Pancreas (tissue), 10 donors: ENCODE data around the gene TAS2R41. TPM values are rescaled to one million over a fixed set of nuclear protein-coding genes. Genes with fewer than 3 reads are reported as not detected.
"Not testable (repeated sequence)": the region's sequence is repeated elsewhere in the genome, so short reads cannot be mapped to it uniquely, and the experiment has no call there.

ENCODE experiments used
- ATAC-seq, 4 donors: fragments of 200-7000 bp; cut with Tn5 transposase; one replicate each; pipeline versions ENCODE4 v1.8.0 to v1.9.1; 2020; ENCODE audit warnings: mild to moderate bottlenecking in 4 of 4, moderate library complexity in 4 of 4
- DNase-seq, 6 donors: peaks; one replicate each; pipeline ENCODE4 v3.0.0-alpha.2; 2020
- FAIRE-seq: peaks from 2 replicates; lab custom pipeline; 2012; peaks lifted over from hg19 to GRCh38; lab: Jason Lieb, UNC
- H3K27ac ChIP-seq, 4 donors: fragments of 200-600 bp; sonication (generic); 1 replicate in 3 of 4; 2 replicates in 1 of 4; pipeline versions ENCODE4 v1.5.0 to v1.8.0; 2020
- H3K27me3 ChIP-seq, 4 donors: fragments of 200-600 bp; one replicate each; pipeline ENCODE4 v1.8.0; 2021
- H3K36me3 ChIP-seq, 3 donors: fragments of 200-600 bp; sonication (generic) in 1 of 3; one replicate each; pipeline versions ENCODE4 v1.5.0 to v1.8.0; 2020 to 2021
- H3K4me1 ChIP-seq, 3 donors: fragments of 200-600 bp; one replicate each; pipeline ENCODE4 v1.8.0; 2021
- H3K4me3 ChIP-seq, 4 donors: fragments of 200-600 bp; sonication (generic) in 2 of 4; one replicate each; pipeline versions ENCODE4 v1.5.0 to v1.8.0; 2020 to 2021
- H3K9me3 ChIP-seq, 4 donors: fragments of 200-600 bp; one replicate each; pipeline ENCODE4 v1.8.0; 2021
- CTCF ChIP-seq, 4 donors: fragments of 200-600 bp; sonication (generic) in 3 of 4; IDR thresholded peaks; one replicate each; pipeline versions ENCODE4 v1.5.0 to v1.8.0; 2021; ENCODE audit warnings: antibody characterized with exemption in 4 of 4
- WGBS, 2 donors: extraction: QIAGEN DNeasy Blood & Tissue Kit; methylation state at CpG; one replicate each; pipeline ENCODE4 v1.1.7; 2013; 5-methylcytosine and 5-hydroxymethylcytosine counted together
- intact Hi-C, 3 donors: fragments of 100-400 bp; cut with DNase I; formaldehyde crosslinking; loops; one replicate each; pipeline versions ENCODE4 v1.11.1 to v1.14.2; 2022
- polyA plus RNA-seq, 2 donors: library from polyadenylated mRNA; stranded (reverse); fragments of 200-250 nt; gene quantifications; one replicate each; pipeline ENCODE4 v1.2.3, GENCODE V29; 2013
- total RNA-seq, 6 donors: library from RNA; stranded (reverse); fragmentation: NEBNext Ultra II Directional in 4 of 6; extraction: Animal tissue kit (Norgen Biotek cat#: 25700) in 4 of 6; gene quantifications; one replicate each; pipeline versions ENCODE4 v1.2.1 to v1.2.4, GENCODE V29; 2021 to 2023
- donor health status: healthy with polysubstance abuse.
- donor health status: DM: no; HTN: no; CAD: no; lungs with moderate emphysema.
- donor health status: DM: no; HTN: no; CAD: no.
- donor health status: control.
- donor health status: control.
- donor health status: Bipolar disorder and iron deficiency.
- donor health status: DM: yes; HTN: yes; CAD: no.
- donor health status: DM: no; HTN: no; CAD: no.
- donor health status: DM: no; HTN: no; CAD: no.
- donor health status: DM: yes; HTN: yes; CAD: no.

TAS2R41 gene
- total and polyA plus RNA-seq, 8 donors = 0.16 TPM; not detected in 7

- WGBS, 2 donors = 45 to 49% methylated on average over 4 of the region's 4 CpGs
- FAIRE-seq (no peak), DNase-seq (no peak), ATAC-seq (no peak)
- no peaks in the 10 kb centered on the region for H3K4me1 ChIP-seq
- no peaks in the 10 kb centered on the region for H3K27me3 ChIP-seq
- H3K36me3 ChIP-seq = no peaks in the 10 kb centered on the region
- no peak overlapping the region for H3K4me3 ChIP-seq
- TF ChIP-seq CTCF (IDR thresholded peaks at IDR 0.05) = no peak
- H3K27ac ChIP-seq = no peak overlapping the region
- no peaks in the 10 kb centered on the region for H3K9me3 ChIP-seq
- intact Hi-C loops = no loop called here
Observed at GRCh38 chr7:143518521-143518920, 40.8 kb downstream of the TAS2R41 start.

- FAIRE-seq = no peak
- no peaks in the 10 kb centered on the region for H3K36me3 ChIP-seq
- 72 to 82% methylated on average over 11 of the region's 11 CpGs for WGBS, 2 donors
- H3K27me3 ChIP-seq = no peaks in the 10 kb centered on the region
- no peak for ATAC-seq
- intact Hi-C loops = no loop called here
- no peak for DNase-seq
- H3K27ac ChIP-seq = no peak overlapping the region
- no peak overlapping the region for H3K4me3 ChIP-seq
- H3K9me3 ChIP-seq = no peaks in the 10 kb centered on the region
- no peaks in the 10 kb centered on the region for H3K4me1 ChIP-seq
- TF ChIP-seq CTCF (IDR thresholded peaks at IDR 0.05) = no peak
Observed at GRCh38 chr7:143518941-143519340, 41.3 kb downstream of the TAS2R41 start.

GRCh38 chr7:143519411-143520131 lies 41.9 kb downstream of the TAS2R41 start:
- Histone ChIP-seq H3K36me3 (no peaks in the 10 kb centered on the region), H3K27me3 (no peaks in the 10 kb centered on the region), H3K27ac (no peak overlapping the region), H3K4me3 (no peak overlapping the region), H3K9me3 (no peaks in the 10 kb centered on the region), H3K4me1 (no peaks in the 10 kb centered on the region)
- no peak for DNase-seq
- TF ChIP-seq CTCF (IDR thresholded peaks at IDR 0.05) = no peak
- WGBS, 2 donors = 62 to 64% methylated on average over 7 of the region's 7 CpGs
- intact Hi-C loops = no loop called here
- ATAC-seq = peak in 1 of 4 donors; percentile 60
- no peak for FAIRE-seq

GRCh38 chr7:143522309-143522916 lies 44.7 kb downstream of the TAS2R41 start:
- H3K27me3 ChIP-seq, intact Hi-C loops, H3K27ac ChIP-seq, H3K4me1 ChIP-seq, H3K36me3 ChIP-seq, DNase-seq, H3K9me3 ChIP-seq, H3K4me3 ChIP-seq: not testable (repeated sequence)
- WGBS, 2 donors = no CpG with 5 or more reads among the region's 9 CpGs
- ATAC-seq (peak in 2 of 4 donors; percentile 14 to 43), FAIRE-seq (peak; percentile 96)

Other genes starting within 250 kb of the TAS2R41 start
- gene GSTK1, start 214.4 kb upstream of the TAS2R41 start, total RNA-seq = 10 to 100 TPM; 47.7 to 89.6 (median 62.4) TPM
- 100 to 1,000 TPM in 1 of 2 donors, 10 to 100 TPM in 1; 92.2 to 164 TPM for gene GSTK1, start 214.4 kb upstream of the TAS2R41 start, polyA plus RNA-seq
- gene TMEM139, start 192.9 kb upstream of the TAS2R41 start, total RNA-seq = 10 to 100 TPM in 1 of 6 donors, 1 to 10 TPM in 5; 4.2 to 17.3 (median 6.2) TPM
- 10 to 100 TPM; 13.7 to 14.4 TPM for gene TMEM139, start 192.9 kb upstream of the TAS2R41 start, polyA plus RNA-seq
- gene CASP2, start 189.5 kb upstream of the TAS2R41 start, total RNA-seq = 10 to 100 TPM in 3 of 6 donors, 1 to 10 TPM in 3; 7.6 to 19.7 (median 10.6) TPM
- gene CASP2, start 189.5 kb upstream of the TAS2R41 start, polyA plus RNA-seq = 1 to 10 TPM; 4.2 to 6.2 TPM
- gene CLCN1, start 161.8 kb upstream of the TAS2R41 start, total RNA-seq = under 1 TPM in 1 of 6 donors, not detected in 5; 0.06 TPM
- gene CLCN1, start 161.8 kb upstream of the TAS2R41 start, polyA plus RNA-seq = under 1 TPM in 1 of 2 donors, not detected in 1; 0.05 TPM
- gene FAM131B, start 115.2 kb upstream of the TAS2R41 start, total RNA-seq = under 1 TPM; 0.05 to 0.25 (median 0.15) TPM
- gene FAM131B, start 115.2 kb upstream of the TAS2R41 start, polyA plus RNA-seq = under 1 TPM; 0.08 to 0.09 TPM
- 10 to 100 TPM; 29.1 to 73.8 (median 38.4) TPM for gene ZYX, start 96.5 kb upstream of the TAS2R41 start, total RNA-seq
- gene ZYX, start 96.5 kb upstream of the TAS2R41 start, polyA plus RNA-seq = 10 to 100 TPM; 57.6 to 63.1 TPM
- gene EPHA1, start 69.0 kb upstream of the TAS2R41 start, total RNA-seq = 1 to 10 TPM; 5.3 to 9.0 (median 7.3) TPM
- 10 to 100 TPM; 11.1 to 14.2 TPM for gene EPHA1, start 69.0 kb upstream of the TAS2R41 start, polyA plus RNA-seq
- gene TAS2R60, start 34.4 kb upstream of the TAS2R41 start, total RNA-seq = not detected
- gene TAS2R60, start 34.4 kb upstream of the TAS2R41 start, polyA plus RNA-seq = not detected
- gene CTAGE15, start 93.9 kb downstream of the TAS2R41 start, total RNA-seq = under 1 TPM in 4 of 6 donors, not detected in 2; 0.23 to 0.87 (median 0.43) TPM
- gene CTAGE15, start 93.9 kb downstream of the TAS2R41 start, polyA plus RNA-seq = not detected
- 1 to 10 TPM in 3 of 6 donors, under 1 TPM in 3; 0.67 to 2.3 (median 1.0) TPM for gene TCAF2, start 143.1 kb downstream of the TAS2R41 start, total RNA-seq
- gene TCAF2, start 143.1 kb downstream of the TAS2R41 start, polyA plus RNA-seq = 1 to 10 TPM; 1.4 to 6.3 TPM